Measurements from ENCODE around the gene DQX1. TPM values are rescaled to one million over a fixed set of nuclear protein-coding genes. Genes with fewer than 3 reads are reported as not detected.
"Not testable (repeated sequence)": the region's sequence is repeated elsewhere in the genome, so short reads cannot be mapped to it uniquely, and the experiment has no call there.

Gene DQX1
- total and polyA plus RNA-seq, 7 donors: 0.19 to 0.27 (median 0.27) TPM; not detected in 4

DNA sequence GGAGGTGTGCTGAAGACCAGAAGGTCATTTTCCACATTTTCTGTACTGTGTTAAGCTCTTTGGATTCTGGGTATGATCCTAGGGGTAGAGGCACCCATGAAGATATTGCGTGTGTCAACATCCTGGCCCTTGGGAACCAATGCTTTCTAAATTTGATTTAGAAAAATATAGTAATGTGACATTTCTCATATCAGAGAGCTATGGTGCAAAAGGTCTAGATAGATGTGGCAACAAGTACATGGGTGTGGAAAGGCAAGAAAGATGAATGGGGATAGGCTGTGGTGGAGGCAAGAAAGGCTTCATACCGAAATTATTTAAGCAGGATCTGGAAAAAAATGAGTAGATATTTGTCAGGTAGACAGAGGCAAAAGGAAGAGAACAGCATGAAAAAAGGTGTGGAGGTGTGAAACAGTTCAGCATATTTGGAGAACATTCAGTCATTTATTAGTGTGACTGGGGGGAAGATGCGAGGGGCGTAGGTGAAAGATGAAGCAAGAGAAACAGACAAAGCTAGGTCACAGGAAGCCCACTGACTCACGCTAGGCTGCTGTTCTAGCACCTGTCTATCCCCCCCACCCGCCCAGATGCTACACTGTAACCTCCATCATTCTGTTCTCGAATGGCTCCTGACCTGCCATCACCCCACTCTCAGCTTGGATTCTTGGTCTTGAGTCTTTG is 40.2 kb upstream of the DQX1 start:
- WGBS, 3 donors: 66 to 75% (median 71%) methylated on average over 7 of the region's 7 CpGs
- intact Hi-C loops (cut with DNase I): no loop called here
- no peaks in the 10 kb centered on the region for H3K36me3 ChIP-seq (ENCODE audit: insufficient read depth in 1 of 2, low read depth in 1 of 2)

DNA sequence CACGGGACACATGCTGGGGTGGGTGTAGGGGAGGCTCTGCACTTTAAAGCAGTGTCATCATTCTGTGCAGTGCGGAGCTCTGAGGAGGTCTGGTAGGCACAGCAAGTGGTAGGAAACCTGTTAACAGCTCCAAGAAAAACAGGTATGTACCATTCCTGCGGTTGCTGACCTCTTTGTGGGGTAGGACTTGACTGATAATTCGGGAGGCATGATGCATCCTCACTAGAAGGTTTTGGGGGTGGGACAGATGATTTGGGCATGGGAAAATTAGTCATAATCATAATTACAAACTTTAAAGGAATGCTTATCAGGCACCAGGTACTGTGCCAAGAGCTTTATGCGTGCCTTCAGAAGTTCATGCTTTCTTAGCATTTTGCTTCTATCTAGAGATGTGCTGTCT is 38.2 kb upstream of the DQX1 start:
- no peaks in the 10 kb centered on the region for H3K9me3 ChIP-seq
- H3K4me3 ChIP-seq: no peak overlapping the region
- intact Hi-C loops (cut with DNase I): no loop called here
- WGBS, 3 donors: 70 to 79% (median 72%) methylated on average over 5 of the region's 5 CpGs
- no peaks in the 10 kb centered on the region for H3K36me3 ChIP-seq (ENCODE audit: insufficient read depth in 1 of 2, low read depth in 1 of 2)
- H3K4me1 ChIP-seq: no peaks in the 10 kb centered on the region
- H3K27me3 ChIP-seq (ENCODE audit: insufficient read depth in 3 of 3, low read length in 2 of 3): peaks cover 0 to 25% (median 7%) of the 10 kb centered on the region in 3 donors
- TF ChIP-seq, protein P1, sequence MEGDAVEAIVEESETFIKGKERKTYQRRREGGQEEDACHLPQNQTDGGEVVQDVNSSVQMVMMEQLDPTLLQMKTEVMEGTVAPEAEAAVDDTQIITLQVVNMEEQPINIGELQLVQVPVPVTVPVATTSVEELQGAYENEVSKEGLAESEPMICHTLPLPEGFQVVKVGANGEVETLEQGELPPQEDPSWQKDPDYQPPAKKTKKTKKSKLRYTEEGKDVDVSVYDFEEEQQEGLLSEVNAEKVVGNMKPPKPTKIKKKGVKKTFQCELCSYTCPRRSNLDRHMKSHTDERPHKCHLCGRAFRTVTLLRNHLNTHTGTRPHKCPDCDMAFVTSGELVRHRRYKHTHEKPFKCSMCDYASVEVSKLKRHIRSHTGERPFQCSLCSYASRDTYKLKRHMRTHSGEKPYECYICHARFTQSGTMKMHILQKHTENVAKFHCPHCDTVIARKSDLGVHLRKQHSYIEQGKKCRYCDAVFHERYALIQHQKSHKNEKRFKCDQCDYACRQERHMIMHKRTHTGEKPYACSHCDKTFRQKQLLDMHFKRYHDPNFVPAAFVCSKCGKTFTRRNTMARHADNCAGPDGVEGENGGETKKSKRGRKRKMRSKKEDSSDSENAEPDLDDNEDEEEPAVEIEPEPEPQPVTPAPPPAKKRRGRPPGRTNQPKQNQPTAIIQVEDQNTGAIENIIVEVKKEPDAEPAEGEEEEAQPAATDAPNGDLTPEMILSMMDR (IDR thresholded peaks at IDR 0.05): no peak
- no peak for ATAC-seq
- H3K27ac ChIP-seq: no peak overlapping the region
- no peak for DNase-seq

More for the DNA sequence above, 40.2 kb upstream of the DQX1 start:
- TF ChIP-seq, protein P1 (IDR thresholded peaks at IDR 0.05): no peak
- ATAC-seq: no peak
- Histone ChIP-seq H3K27ac (no peak overlapping the region), H3K27me3 (ENCODE audit: insufficient read depth in 3 of 3, low read length in 2 of 3) (peaks cover 2 to 18% (median 4%) of the 10 kb centered on the region in 3 donors), H3K4me3 (no peak overlapping the region), H3K4me1 (no peaks in the 10 kb centered on the region), H3K9me3 (no peaks in the 10 kb centered on the region)
- DNase-seq: no peak

DNA sequence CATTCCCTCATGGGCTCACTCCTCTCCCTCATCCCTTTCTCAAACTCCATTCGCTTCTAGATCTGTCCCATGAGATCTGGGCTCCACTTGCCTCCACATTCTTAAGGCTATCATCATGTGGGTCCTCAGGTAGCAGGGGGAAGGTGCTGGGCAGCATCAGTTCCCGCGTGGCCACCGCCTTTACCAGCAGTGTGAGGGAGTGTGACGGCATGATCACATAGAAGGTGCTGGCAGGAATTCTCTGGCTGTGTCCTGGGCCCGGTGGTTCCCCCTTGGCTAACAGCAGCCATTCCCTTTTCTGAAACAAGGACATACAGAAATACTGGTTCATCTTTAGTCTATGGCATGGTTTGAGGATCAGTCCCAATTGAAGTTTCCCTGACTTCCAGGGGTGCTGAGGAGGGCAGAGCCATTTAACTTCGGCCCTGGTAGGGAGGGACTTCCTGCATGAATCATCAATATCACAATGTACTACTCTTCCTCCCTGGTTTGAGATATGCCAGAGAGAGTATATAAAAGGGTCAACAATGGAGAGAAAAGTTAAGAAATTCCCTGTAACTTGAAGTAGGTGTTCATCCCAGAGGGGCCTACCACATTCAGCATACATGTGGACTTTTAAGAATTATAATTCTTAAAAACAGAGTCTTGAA is 36.2 kb upstream of the DQX1 start:
- 81 to 82% (median 81%) methylated on average over 7 of the region's 7 CpGs for WGBS, 3 donors
- TF ChIP-seq, protein P1 (IDR thresholded peaks at IDR 0.05): no peak
- H3K4me3 ChIP-seq: no peak overlapping the region
- no peaks in the 10 kb centered on the region for H3K36me3 ChIP-seq (ENCODE audit: insufficient read depth in 1 of 2, low read depth in 1 of 2)
- intact Hi-C loops (cut with DNase I): no loop called here
- H3K27ac ChIP-seq: no peak overlapping the region
- ATAC-seq (no peak), DNase-seq (no peak)
- H3K27me3 ChIP-seq (ENCODE audit: insufficient read depth in 3 of 3, low read length in 2 of 3): peaks cover 0 to 25% (median 7%) of the 10 kb centered on the region in 3 donors
- no peaks in the 10 kb centered on the region for H3K4me1 ChIP-seq
- H3K9me3 ChIP-seq: no peaks in the 10 kb centered on the region

DNA sequence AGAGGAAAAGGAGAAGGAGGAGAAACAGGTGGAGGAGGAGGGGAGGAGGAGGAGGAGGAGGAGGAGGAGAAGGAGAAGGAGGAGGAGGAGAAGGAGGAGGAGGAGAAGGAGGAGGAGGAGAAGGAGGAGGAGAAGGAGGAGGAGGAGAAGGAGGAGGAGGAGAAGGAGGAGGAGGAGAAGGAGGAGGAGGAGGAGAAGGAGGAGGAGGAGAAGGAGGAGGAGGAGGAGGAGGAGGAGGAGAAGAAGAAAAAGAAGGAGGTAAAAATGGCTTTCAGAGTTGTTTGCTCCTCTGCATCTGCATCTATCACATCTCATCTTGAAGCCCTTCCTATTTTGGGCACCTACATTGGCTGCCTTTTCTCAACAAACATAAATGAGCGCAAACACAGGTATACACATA is 35.0 kb upstream of the DQX1 start:
- peaks cover 0 to 30% (median 9%) of the 10 kb centered on the region in 3 donors for H3K27me3 ChIP-seq (ENCODE audit: insufficient read depth in 3 of 3, low read length in 2 of 3)
- H3K36me3 ChIP-seq (ENCODE audit: insufficient read depth in 1 of 2, low read depth in 1 of 2); H3K4me3 ChIP-seq; H3K9me3 ChIP-seq; H3K27ac ChIP-seq; H3K4me1 ChIP-seq; ATAC-seq; DNase-seq; intact Hi-C loops (cut with DNase I): not testable (repeated sequence)
- WGBS, 3 donors: 91 to 95% (median 94%) methylated on average over 1 of the region's 1 CpG

DNA sequence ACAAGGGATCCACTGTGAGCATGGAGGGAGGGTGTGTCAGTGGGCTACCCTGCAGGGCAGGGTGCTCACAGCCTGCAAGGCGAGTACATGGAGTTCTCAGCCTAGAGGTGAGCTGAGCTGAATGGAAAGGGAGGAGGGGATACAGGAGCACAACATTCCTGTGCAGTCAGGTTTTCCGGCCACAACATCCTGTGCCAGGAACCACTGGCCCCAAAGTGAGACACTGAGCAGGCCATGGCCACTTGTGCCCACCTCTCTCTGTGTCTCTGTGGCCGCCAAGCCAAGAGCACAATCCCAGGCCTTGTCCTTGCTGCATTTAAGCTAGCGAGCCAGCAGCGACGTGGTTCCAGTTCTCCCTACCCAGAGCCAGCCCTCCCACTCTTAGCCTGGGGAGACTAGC is 34.6 kb upstream of the DQX1 start:
- Histone ChIP-seq H3K36me3 (ENCODE audit: insufficient read depth in 1 of 2, low read depth in 1 of 2) (no peaks in the 10 kb centered on the region), H3K27me3 (ENCODE audit: insufficient read depth in 3 of 3, low read length in 2 of 3) (peaks cover 0 to 33% (median 9%) of the 10 kb centered on the region in 3 donors), H3K27ac (no peak overlapping the region), H3K4me1 (no peaks in the 10 kb centered on the region), H3K4me3 (no peak overlapping the region), H3K9me3 (no peaks in the 10 kb centered on the region)
- no peak for ATAC-seq
- WGBS, 3 donors: 43 to 57% (median 52%) methylated on average over 6 of the region's 6 CpGs
- DNase-seq: no peak
- TF ChIP-seq, protein P1 (IDR thresholded peaks at IDR 0.05): no peak
- intact Hi-C loops (cut with DNase I): no loop called here

All from psoas muscle (tissue), 8 donors.